ENCODE data around the gene TMEM54. TPM values are rescaled to one million over a fixed set of nuclear protein-coding genes. Genes with fewer than 3 reads are reported as not detected.

The TMEM54 gene
- total and polyA plus RNA-seq, 9 of the 15 experiments (the other 6 are each of a cell fraction or from before 2014, with no cell fraction given), result 1.00 to 16.2 (median 8.2) TPM

- TF ChIP-seq, protein P1, sequence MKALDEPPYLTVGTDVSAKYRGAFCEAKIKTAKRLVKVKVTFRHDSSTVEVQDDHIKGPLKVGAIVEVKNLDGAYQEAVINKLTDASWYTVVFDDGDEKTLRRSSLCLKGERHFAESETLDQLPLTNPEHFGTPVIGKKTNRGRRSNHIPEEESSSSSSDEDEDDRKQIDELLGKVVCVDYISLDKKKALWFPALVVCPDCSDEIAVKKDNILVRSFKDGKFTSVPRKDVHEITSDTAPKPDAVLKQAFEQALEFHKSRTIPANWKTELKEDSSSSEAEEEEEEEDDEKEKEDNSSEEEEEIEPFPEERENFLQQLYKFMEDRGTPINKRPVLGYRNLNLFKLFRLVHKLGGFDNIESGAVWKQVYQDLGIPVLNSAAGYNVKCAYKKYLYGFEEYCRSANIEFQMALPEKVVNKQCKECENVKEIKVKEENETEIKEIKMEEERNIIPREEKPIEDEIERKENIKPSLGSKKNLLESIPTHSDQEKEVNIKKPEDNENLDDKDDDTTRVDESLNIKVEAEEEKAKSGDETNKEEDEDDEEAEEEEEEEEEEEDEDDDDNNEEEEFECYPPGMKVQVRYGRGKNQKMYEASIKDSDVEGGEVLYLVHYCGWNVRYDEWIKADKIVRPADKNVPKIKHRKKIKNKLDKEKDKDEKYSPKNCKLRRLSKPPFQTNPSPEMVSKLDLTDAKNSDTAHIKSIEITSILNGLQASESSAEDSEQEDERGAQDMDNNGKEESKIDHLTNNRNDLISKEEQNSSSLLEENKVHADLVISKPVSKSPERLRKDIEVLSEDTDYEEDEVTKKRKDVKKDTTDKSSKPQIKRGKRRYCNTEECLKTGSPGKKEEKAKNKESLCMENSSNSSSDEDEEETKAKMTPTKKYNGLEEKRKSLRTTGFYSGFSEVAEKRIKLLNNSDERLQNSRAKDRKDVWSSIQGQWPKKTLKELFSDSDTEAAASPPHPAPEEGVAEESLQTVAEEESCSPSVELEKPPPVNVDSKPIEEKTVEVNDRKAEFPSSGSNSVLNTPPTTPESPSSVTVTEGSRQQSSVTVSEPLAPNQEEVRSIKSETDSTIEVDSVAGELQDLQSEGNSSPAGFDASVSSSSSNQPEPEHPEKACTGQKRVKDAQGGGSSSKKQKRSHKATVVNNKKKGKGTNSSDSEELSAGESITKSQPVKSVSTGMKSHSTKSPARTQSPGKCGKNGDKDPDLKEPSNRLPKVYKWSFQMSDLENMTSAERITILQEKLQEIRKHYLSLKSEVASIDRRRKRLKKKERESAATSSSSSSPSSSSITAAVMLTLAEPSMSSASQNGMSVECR (CRISPR knock-in tag; IDR thresholded peaks at IDR 0.05), result no peak
- TF ChIP-seq, protein P2, sequence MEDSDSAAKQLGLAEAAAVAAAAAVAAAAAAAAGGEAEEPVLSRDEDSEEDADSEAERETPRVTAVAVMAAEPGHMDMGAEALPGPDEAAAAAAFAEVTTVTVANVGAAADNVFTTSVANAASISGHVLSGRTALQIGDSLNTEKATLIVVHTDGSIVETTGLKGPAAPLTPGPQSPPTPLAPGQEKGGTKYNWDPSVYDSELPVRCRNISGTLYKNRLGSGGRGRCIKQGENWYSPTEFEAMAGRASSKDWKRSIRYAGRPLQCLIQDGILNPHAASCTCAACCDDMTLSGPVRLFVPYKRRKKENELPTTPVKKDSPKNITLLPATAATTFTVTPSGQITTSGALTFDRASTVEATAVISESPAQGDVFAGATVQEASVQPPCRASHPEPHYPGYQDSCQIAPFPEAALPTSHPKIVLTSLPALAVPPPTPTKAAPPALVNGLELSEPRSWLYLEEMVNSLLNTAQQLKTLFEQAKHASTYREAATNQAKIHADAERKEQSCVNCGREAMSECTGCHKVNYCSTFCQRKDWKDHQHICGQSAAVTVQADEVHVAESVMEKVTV (CRISPR knock-in tag; IDR thresholded peaks at IDR 0.05), result no peak; the same call in 1 of the 2 replicates
- TF ChIP-seq GABPB1 (CRISPR knock-in tag; IDR thresholded peaks at IDR 0.05) (peak; percentile 17; the same call in 1 of the 2 replicates), SIRT6 (IDR thresholded peaks at IDR 0.05; ENCODE audit: low read depth, low read length) (no peak), POLR3A (IDR thresholded peaks at IDR 0.05; ENCODE audit: borderline replicate concordance, extremely low read depth, insufficient read depth, insufficient read length) (no peak), FUS (optimal IDR thresholded peaks at IDR 0.05; ENCODE audit: low read depth, low read length) (no peak), REST (IDR thresholded peaks at IDR 0.05; ENCODE audit: borderline replicate concordance) (peak; percentile 80), REST (CRISPR knock-in tag; IDR thresholded peaks at IDR 0.05; ENCODE audit: low read depth) (no peak), LCOR (CRISPR knock-in tag; IDR thresholded peaks at IDR 0.05) (no peak), CBX8 (IDR thresholded peaks at IDR 0.05; ENCODE audit: borderline replicate concordance, extremely low read depth, low read depth, low read length, poor library complexity, severe bottlenecking) (no peak), ZBTB7A (IDR thresholded peaks at IDR 0.05; ENCODE audit: borderline replicate concordance, control insufficient read depth, low read depth, low read length) (peak; percentile 78), MECOM (CRISPR knock-in tag; IDR thresholded peaks at IDR 0.05) (no peak)
Observed at GRCh38 chr1:32876341-32877210, 24.6 kb downstream of the TMEM54 start (continued).

Measured in K562 (cell line).